GM21515 (cell line): ENCODE measurements around the gene BEAN1.

ENCODE experiments used
- ATAC-seq: cut with Tn5 transposase; IDR thresholded peaks from one replicate; pipeline ENCODE4 v1.9.1; 2021; ENCODE audit not compliant: unreplicated experiment

The BEAN1 gene

DNA sequence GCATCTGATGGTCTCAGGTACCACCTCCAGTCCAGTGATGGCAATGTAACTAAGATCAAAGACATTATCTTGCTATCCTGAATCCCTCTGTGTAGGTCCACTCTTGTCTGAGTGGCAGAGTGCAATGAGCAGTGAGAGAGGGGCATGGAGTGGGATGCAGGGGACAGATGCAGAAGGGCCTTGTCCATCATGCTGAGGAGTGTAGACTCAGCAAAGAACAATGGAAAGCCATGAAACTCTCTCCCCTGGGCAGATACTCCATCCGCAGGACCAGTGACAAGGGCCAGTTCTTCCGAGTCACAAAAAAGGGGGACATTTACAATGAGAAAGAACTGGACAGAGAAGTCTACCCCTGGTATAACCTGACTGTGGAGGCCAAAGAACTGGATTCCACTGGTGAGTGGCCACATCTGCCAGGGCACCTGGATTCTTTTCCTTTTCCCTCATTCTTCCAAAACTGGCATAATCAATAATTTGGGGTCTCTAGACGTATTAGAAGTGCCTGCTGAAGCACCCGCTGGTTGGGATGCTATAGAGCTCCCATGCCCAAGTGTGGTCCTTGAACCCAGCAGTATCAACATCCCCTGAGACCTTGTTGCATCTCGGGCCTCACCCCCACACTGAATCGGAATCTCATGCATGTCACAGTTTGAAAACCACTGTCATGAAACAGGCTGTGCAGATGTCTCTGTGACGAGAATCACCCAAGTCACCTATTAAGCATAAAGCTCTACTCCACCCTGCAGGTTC, 31.1 kb upstream of the BEAN1 start:
- ATAC-seq, result no peak

DNA sequence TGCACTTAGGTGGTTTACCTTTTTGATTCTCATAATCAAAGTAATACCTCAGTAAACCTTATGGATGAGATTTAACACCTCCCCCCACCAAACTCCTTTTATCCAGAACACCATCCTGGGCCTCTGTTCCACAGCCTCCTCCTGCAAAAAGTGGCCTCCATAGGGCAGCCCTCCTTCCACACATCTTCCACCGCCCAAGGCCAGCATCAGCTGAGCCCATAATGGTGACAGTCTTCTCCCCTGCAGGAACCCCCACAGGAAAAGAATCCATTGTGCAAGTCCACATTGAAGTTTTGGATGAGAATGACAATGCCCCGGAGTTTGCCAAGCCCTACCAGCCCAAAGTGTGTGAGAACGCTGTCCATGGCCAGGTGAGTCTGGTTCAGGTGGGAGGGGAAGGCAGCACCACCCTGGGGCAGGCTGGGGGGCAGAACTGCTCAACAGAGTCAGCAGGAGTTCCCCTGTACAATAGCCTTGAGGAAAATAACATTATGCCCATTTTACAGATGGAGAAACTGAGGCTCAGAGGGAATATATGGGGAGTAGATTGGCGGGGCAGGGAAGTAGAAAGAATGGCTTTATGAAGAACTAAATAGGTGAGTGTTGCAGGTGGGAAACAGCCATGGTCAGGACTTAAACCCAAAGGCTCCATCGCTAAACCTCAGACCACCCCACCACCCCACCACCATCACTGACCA, 29.2 kb upstream of the BEAN1 start:
- ATAC-seq, result no peak

DNA sequence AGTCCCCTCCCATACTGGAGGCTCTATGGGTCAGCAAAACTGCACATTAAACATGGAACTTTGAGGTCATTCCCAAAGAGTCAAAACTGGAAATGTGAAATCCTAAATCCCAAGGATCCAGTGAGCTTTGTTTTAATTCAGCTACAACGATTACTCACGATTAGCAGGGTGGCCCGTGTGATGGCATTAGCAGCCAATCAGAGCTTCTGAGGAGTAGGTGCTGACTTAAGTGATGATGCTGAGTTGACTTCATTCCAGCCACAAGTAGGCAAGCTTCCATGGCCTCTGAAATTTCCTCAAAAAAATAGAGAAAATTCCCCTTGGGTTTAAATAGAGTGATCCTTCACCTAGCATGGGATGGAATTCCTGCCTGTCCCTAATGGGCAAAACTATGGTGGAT, 28.1 kb upstream of the BEAN1 start:
- no peak for ATAC-seq

DNA sequence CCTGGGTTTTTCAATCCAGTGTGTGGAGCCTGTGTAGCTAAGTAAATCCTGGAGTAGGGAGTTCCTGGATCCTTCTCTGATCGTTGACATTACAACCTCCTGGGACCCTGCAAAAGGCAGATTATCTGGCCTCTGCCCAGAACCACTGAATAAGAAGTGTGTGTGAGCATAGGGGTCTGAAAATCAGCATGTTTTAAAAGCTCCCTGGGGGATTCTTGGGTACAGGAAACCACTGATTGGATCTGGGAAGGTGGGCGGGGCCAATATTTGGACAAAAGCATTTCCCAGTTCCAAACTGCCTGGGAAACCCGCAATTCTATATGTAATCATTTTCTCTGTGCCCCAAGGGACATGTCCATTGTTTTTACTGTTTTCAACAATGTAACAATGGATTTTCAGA, 27.2 kb upstream of the BEAN1 start:
- no peak for ATAC-seq

DNA sequence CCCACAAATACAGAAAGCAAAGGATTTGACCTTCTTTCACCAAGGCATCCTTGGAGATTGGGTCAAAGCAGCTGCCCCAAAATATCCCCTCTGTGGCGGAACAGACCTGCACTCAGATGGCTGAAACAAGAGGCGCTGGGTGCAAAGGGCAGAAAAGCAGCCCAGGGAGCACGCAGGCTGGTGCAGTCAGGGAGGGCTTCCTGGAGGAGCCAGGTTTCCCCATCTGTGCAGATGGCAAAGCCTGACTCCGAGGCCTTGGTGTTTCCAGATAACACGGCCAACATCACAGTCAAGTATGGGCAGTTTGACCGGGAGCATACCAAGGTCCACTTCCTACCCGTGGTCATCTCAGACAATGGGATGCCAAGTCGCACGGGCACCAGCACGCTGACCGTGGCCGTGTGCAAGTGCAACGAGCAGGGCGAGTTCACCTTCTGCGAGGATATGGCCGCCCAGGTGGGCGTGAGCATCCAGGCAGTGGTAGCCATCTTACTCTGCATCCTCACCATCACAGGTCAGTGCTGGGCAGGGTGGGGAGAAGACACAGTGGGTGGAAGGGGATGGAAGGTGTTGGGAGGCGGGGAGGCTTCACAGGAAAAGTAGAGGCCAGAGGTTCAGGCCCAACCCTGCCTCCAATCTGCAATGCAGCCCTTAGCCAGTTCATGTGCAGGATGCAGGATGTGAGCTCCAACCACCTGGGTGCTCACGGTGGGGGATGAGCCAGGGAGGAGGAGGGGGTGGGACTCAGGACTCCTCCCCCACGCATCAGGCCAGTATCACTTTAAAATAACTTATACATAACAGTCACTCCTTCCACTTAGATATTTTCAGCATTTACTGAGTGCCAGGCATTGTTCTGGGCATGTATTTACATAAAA, 26.4 kb upstream of the BEAN1 start:
- ATAC-seq, result no peak

DNA sequence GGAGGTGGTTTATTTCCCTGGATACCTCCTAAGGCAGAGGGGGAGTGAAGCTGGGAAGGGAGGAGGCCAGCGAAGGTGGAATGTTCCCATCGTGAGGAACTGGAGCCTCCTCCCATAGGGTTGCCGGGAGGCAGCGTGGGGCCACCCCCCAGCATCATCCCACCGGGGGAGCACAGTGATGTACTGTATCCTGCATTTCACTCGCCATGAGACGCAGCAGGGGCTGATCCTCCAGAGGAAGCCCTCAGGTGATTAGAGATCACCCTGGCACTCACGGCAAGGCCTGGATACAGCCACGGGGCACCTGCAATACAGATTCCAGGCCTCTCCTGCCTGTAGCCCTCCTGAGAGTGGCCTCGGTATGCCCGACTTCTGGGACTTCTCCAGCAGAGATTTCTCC, 25.5 kb upstream of the BEAN1 start:
- no peak for ATAC-seq

DNA sequence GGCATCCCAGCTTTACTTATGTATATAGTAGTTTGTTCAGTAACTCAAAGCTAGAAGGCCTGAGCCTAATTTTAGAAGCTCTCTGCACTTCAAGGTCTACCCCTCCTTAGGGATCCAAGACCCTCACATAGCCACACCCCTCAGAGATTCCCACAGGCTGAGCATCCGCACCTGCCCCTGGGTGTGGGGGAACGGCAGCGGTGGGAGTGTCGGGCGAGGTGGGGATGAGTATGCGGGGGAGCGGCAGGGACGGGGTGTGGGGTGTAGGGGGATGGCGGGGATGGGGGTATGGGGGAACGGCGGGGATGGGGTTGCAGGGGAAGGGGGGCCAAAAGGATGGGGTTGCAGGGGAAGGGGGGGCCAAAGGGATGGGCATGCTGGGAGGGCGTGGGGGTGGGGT, 24.9 kb upstream of the BEAN1 start:
- no peak for ATAC-seq

DNA sequence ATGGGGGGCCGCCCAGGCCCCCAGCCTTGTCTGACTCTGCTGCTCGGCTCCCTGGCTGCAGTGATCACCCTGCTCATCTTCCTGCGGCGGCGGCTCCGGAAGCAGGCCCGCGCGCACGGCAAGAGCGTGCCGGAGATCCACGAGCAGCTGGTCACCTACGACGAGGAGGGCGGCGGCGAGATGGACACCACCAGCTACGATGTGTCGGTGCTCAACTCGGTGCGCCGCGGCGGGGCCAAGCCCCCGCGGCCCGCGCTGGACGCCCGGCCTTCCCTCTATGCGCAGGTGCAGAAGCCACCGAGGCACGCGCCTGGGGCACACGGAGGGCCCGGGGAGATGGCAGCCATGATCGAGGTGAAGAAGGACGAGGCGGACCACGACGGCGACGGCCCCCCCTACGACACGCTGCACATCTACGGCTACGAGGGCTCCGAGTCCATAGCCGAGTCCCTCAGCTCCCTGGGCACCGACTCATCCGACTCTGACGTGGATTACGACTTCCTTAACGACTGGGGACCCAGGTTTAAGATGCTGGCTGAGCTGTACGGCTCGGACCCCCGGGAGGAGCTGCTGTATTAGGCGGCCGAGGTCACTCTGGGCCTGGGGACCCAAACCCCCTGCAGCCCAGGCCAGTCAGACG, 24.4 kb upstream of the BEAN1 start:
- ATAC-seq, result no peak

DNA sequence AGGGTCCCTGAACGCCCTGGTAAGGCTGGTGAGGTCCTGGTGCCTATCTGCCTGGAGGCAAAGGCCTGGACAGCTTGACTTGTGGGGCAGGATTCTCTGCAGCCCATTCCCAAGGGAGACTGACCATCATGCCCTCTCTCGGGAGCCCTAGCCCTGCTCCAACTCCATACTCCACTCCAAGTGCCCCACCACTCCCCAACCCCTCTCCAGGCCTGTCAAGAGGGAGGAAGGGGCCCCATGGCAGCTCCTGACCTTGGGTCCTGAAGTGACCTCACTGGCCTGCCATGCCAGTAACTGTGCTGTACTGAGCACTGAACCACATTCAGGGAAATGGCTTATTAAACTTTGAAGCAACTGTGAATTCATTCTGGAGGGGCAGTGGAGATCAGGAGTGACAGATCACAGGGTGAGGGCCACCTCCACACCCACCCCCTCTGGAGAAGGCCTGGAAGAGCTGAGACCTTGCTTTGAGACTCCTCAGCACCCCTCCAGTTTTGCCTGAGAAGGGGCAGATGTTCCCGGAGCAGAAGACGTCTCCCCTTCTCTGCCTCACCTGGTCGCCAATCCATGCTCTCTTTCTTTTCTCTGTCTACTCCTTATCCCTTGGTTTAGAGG, 23.5 kb upstream of the BEAN1 start:
- ATAC-seq, result no peak

DNA sequence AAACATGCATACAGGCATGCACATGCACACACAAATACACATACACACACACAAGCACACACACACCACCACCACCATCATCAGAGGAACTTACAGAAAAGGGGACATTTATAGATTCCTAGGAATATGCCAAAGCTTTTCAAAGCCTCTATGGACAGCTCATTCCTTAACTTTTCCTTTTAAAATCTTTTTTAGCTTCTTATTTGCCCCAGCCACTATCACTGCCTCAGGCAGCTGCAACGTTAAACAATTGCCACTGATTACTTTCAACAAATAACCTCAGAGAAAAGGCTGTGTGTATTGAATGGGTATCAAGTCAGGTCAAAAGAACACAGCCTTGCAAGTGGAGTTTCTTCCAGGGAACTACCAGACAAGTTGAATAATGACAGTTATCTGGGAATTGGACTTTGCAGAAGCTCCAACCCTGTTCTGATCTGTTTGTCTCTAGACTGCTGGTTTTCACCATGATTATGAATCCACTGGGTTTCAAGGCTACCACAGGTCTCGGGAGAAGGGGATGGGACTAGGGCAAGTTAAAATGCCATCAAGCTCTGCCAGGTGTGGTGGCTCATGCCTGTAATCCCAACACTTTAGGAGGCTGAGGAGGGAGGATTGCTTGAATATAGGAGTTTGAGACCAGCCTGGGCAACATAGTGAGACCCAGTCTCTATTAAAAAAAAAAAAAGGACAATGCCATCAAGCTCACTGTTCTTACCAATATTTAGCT, 21.9 kb upstream of the BEAN1 start:
- no peak for ATAC-seq

DNA sequence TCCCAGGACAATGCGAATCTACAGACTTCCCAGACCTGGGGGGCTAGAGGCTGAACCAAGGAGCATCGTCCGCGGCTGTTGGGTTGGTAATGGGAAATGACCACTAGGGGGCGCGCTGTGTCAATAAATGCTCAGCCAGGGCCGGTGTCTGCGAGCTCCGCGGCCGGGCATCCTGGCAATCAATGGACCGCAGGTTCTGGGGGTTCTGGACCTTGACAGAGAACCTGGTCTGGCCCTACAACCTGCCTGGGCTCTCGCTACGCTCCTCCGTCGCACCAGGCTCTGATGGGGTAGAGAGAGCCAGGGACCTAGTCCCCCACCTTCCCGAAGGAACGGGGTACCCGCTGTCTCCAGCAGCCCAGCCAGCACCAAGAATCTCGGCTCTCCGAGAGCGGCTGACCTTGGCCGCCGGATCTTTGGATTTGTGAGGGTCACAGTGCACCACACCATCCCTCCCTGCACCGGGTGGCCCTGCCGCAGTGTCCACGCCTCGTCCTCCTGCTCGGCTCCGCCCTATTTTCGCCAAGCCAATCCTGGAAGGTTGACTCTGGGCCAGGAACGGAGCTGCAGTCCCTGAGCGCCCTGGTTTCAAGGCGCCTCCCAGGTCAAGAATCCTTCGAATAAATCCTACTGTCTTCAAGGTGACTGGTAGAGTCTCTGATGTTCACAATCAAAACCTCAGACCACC, 20.4 kb upstream of the BEAN1 start:
- no peak for ATAC-seq

DNA sequence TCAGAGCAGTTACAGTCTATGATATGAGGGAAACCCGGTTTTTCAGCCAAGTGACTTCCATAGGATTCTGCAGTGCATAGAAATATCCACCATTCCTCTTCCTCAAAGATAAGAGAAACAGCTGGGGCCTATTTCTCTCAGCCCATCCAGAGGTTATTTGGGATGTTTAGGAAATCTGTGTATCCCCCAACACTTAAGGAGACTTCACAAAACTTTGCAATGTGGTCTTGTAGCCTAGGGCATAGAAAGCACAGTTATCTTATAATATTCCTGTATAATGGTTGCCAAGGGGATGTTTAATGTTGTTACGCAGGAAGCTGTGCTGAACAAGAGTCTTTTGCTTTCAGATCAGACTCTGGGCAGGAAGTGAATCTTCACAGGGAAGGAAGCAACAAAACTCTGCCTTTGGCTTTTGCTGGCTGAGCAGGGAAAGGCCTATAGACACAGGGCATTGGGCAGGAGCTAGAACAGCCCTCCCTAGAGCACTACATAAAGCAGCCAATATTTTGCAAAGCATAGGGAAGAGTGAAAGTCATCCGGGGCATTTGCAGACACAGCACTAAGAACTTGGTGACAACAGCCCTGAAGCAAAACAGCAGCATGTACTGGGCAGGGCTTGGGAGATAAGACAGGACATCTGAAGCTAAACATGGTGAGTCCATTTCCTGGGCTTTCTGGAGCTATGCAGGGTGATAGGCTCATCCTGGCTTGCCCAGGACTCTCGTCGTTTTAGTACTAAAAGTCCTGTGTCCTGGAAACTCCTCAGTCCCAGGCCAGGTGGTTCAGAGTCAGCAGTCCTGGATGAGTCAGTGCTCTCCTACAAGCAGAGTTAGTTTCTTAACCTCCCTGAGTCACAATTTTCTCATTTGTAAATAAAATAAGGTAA, 18.7 kb upstream of the BEAN1 start:
- ATAC-seq, result no peak

DNA sequence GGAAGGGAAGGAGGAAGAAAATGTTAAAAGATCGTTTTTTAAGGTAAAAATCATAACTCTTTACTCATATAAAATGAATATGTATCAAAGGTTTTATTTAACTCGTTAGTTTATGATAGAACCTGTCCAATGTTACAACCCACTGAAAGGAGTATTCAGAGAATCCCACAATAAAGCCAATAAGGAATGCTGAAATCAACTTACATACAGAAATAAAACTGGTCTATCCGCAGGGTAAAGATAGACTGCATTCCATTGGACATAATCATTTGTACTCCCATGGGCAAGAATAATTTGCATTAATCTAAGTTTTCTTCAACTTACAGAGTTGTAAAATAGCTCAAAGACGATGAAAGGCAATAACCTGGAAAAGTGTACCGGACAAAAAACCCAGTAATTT, 17.9 kb upstream of the BEAN1 start:
- no peak for ATAC-seq

DNA sequence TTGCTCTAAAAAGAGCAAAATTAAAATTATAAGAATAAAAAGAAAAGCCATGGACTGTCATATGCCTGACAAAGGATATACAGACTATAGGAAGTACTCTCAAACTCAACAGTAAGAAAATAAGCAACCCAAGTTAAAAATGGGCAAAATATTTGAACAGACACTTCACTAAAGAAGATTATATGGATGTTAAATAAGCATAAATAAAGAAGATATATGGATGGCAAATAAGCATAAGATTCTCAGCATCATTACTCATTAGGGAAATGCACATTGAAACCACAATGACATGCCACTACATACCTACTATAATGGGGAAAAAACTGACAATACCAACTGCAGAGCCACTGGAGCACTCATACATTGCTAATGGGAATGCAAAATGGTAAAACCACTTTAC, 14.9 kb upstream of the BEAN1 start:
- ATAC-seq, result no peak

DNA sequence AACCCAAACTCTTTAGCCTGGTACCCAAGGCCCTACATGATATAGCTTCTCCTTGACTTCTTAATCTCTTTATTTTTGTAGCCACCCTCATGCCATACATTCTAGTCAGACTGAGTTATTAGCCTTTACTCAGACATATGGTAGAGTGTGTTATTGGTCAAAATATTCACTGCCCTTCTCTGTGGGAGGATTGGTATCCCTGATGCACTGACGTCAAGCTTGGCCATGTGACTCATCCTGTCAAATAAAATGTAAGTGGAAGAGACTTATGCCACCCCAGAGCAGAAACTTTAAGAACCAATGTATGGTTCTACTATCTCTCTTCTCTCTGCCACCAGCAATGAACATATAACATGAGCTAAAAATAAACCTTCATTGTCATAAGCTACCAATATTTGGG, 12.2 kb upstream of the BEAN1 start:
- no peak for ATAC-seq

DNA sequence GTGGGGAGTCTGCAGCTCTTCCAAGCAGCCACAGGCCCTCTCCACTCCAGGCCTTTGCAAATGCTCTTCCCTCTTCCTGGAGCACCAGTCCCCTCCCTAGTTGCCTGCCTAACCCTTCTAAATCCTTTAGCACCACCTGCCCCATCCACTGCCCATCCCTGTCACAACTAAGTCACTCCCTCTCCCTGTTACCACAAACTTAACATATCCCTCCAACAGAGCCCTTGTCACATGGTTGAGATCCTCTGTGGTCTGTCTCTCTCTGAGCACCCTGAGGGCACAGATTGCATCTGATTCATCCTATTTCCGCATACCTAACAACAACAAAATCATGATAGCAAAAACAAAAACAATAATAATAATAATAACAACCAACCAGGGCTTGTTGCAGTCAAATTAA, 11.0 kb upstream of the BEAN1 start:
- no peak for ATAC-seq

DNA sequence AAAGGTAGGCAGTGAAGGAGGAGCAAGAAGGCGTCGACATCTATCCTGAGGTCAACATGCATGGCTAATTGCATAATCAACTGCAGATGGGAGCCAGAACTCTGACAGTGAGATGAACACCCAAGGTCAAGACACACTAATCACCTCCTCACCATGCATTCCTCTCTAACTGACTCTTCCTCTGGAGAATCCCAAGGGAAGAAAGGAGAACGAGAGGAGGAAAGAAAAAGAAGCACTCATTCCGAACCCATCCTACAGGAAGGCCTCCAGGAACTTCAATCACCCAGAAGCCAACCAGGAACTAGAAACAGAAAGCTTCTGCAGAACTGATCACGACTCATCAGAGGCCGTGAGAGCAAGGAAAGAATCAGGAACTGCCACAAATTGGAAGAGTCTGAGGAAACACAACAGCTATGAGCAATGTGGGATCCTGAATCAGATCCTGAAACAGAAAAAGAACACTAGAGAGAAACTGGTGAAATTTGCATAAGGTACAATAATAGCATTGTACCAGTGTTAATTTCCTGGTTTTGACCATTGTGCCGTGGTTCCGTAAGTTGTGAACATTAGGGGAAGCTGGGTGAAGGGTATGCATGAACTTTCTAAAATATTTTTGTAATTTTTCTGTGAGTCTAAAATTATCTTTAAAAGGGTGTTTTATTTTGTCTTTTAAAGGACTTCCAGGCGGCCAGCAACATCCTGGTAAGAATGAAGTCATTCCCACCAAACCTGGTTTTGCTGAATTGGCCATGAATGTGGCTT, 10.0 kb upstream of the BEAN1 start:
- ATAC-seq, result no peak
